ENCODE results near the gene ZNHIT6.
"Not testable (repeated sequence)": the region's sequence is repeated elsewhere in the genome, so short reads cannot be mapped to it uniquely, and the experiment has no call there.

Gene ZNHIT6

GRCh38 chr1:85707990-85708828 lies at the start of gene ZNHIT6:
TSS of gene ZNHIT6 (minus strand) at chr1:85708433. CDS start at chr1:85708284, 149 bp downstream.
- DNase-seq: peak; percentile 91

- no peak for DNase-seq
Measured at GRCh38 chr1:85756864-85757263, 48.6 kb upstream of the ZNHIT6 start.

- no peak for DNase-seq
Measured at GRCh38 chr1:85748120-85748519, 39.9 kb upstream of the ZNHIT6 start.

GRCh38 chr1:85746777-85747176 lies 38.5 kb upstream of the ZNHIT6 start:
- no peak for DNase-seq

DNA sequence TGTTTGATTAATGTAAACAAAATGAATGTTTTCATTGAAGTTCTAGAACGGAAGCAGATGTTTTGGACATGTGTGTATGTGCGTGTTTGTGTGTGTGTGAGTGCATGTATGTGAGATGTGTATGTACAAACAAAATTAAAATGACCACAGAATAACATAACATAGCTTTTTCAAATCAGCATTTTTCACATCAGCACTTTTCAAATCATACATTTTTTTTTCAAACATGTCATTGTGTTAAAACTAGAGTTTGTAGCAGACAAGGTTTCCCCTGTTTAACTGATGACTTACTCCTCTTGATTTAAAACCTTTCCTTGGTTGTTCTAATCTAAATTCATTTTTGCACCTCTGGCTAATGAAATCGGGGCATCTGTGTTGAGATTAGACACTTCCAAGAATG lies 35.6 kb upstream of the ZNHIT6 start:
- DNase-seq: no peak

GRCh38 chr1:85734931-85735330 lies 26.7 kb upstream of the ZNHIT6 start:
- no peak for DNase-seq

- no peak for DNase-seq
Measured at GRCh38 chr1:85718678-85719340, 10.6 kb upstream of the ZNHIT6 start.

- DNase-seq: not testable (repeated sequence)
Measured at GRCh38 chr1:85714418-85715114, 6.3 kb upstream of the ZNHIT6 start.

DNA sequence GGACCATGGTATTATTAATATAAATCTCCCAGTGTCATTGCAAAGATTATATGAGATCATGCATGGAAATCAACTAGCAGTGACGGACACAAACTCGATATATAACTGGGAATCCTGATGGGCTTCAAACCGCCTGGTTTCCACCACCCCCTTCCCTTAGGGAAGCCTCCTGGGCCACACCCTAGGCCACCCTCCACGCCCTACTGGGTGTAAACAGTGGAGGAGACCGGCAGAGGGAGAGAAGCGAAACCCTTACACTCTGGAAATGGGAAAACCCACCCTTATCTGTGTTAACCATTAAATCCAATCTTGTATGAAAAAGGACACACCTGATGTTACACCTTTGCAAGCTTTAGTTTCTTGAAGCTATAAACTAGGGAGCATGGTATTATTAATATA lies 595 bp upstream of the ZNHIT6 start:
- DNase-seq: no peak

DNA sequence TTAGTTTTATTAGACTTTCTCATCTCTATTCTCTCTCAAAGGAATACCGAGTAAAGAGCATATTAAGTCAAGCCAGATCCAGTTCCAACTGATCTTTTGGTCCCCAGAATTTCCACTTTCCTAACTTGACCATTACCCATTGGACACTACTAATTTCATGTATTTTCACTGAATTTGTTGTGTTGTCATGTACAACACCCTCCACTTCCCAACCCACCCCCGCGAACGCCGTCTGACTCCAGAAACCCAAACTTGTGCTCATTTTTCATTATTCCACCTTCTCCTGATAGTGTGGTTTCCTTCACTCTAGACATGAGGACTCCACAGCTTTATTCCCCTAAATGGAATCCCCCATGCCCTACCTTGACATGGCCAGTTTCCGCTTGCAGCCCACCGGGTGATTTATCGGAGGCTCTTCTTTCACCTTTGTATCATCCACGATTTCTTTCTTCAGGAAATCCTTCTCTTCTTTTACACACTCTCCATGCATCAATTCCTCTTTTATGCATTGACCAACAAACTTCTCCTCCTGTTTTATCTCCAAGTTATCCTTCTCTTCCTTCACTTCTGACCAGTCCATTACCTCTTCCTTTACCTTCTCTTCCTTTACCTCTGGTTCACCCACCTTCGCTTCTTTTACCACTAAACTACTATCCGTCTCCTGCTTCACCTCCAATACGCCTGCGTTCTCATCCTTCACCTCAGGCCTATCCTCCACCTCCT lies 805 bp downstream of the ZNHIT6 start:
- no peak for DNase-seq

DNA sequence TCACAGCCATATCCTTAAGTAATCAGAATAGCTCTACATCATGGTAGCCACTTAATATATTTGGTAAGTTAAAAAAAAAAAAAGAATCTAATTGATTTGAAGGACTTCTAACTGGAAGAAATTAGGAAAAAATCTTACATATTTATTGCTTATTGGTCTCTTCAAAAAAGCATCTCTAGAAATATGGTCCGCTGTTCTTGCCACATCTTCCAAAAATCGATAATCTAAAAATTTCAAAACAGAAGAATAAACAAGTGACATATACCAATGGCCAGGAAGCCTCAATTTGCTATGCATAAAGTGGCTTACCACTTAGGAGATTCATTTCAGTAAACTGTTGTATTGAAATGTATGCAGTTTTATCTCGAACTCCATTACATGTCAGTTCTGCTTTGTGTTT lies 2.3 kb downstream of the ZNHIT6 start:
- no peak for DNase-seq

- no peak for DNase-seq
Measured at GRCh38 chr1:85700422-85700821, 7.8 kb downstream of the ZNHIT6 start.

DNA sequence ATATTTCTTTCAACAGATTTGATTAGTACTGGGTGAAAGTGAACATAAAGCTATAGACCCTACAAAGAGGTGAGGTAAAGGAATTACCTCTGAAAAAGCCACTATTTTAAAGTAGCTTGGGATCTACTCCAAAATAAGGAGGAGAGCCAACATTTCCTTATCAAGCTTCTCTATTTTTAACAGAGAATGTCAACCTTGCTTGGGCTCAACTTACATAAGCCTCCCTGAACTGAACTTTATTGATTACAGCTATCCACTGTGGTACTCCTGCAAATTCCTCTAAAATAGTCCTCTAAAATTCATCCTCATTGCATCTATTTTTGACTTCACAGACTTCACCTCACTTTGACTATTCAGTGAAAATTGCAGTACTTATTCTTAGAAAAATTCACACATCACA lies 10.3 kb downstream of the ZNHIT6 start:
- no peak for DNase-seq

- no peak for DNase-seq
Measured at GRCh38 chr1:85692730-85693314, 15.4 kb downstream of the ZNHIT6 start.

- no peak for DNase-seq
Measured at GRCh38 chr1:85689775-85690404, 18.3 kb downstream of the ZNHIT6 start.

DNA sequence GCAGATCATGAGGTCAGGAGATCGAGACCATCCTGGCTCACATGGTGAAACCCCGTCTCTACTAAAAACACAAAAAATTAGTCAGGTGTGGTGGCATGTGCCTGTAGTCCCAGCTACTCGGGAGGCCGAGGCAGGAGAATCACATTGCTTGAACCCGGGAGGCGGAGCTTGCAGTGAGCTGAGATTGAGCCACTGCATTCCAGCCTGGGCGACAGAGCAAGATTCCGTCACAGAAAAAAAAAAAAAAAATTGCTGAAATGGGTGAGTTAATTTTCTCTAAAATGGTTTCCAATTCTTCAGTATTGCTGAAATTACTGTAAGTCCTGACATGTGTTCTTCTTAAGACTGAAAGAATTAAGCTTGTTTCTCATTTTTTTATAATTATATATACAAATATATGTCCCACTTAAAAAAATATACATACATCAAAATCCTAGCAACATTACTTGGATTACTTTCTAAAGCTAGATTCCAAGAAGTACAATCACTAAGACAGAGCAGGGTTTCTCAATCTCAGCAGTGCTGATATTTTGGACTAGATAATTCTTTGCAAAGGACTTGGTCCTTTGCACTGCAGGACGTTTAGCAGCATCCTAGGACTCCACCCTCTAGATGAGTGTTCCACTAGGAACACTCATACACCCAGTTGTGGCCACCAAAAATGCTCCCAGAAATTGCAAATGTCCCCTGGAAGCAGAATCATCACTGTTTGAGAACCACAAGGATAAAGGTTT lies 24.8 kb downstream of the ZNHIT6 start:
- no peak for DNase-seq

GRCh38 chr1:85681087-85681486 lies 27.1 kb downstream of the ZNHIT6 start:
- no peak for DNase-seq

GRCh38 chr1:85678193-85678592 lies 30.0 kb downstream of the ZNHIT6 start:
- no peak for DNase-seq

- no peak for DNase-seq
Measured at GRCh38 chr1:85677656-85678055, 30.6 kb downstream of the ZNHIT6 start.

- DNase-seq: no peak
Measured at GRCh38 chr1:85672031-85672660, 36.1 kb downstream of the ZNHIT6 start.

- DNase-seq: no peak
Measured at GRCh38 chr1:85665932-85666331, 42.3 kb downstream of the ZNHIT6 start.

All from CD4-positive, alpha-beta T cell treated with Interferon gamma for 1 hour (primary cell).